Measurements from ENCODE around the gene TBRG1. TPM values are rescaled to one million over a fixed set of nuclear protein-coding genes. Genes with fewer than 3 reads are reported as not detected.

TBRG1 gene
- total RNA-seq, 3 donors from 2014 or later = 34.7 to 49.0 (median 34.9) TPM

- TF ChIP-seq POLR2A (IDR thresholded peaks at IDR 0.05) (no peak), CTCF (IDR thresholded peaks at IDR 0.05) (no peak), POLR2AphosphoS5 (IDR thresholded peaks at IDR 0.05) (no peak)
- H3K27me3 ChIP-seq = no peaks in the 10 kb centered on the region
- intact Hi-C loops (cut with DNase I; ENCODE audit: low total_unique reads) = no loop called here
These were observed 16.9 kb upstream of the TBRG1 start for GRCh38 chr11:124605719-124606118.

DNA sequence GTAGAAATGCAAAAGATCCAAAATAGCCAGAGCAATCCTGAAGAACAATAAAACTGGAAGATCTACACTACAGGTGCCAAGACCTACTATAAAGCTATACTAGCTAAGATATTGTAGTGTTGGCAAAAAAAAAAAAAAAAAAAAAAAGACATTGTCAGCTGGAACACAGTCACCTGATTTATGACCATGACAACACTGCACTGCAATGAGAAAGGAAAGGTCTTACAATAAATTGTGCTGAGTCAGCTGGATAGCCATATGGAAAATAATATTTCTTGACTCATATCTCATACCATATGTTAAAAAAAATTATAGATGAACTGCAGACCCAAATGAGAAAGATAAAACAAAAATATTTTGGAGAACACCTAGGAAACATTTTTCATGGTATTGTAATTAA, 14.5 kb upstream of the TBRG1 start:
- Histone ChIP-seq H3K27me3 (no peaks in the 10 kb centered on the region), H3K9me3 (no peaks in the 10 kb centered on the region), H3K4me1 (no peaks in the 10 kb centered on the region), H3K4me3 (no peak overlapping the region), H3K36me3 (no peaks in the 10 kb centered on the region), H3K27ac (no peak overlapping the region)
- TF ChIP-seq CTCF (IDR thresholded peaks at IDR 0.05) (no peak), POLR2A (IDR thresholded peaks at IDR 0.05) (no peak), POLR2AphosphoS5 (IDR thresholded peaks at IDR 0.05) (no peak)
- DNase-seq (ENCODE audit: low spot score in 2 of 2) = no peak
- intact Hi-C loops (cut with DNase I; ENCODE audit: low total_unique reads) = no loop called here

More at GRCh38 chr11:124605719-124606118, 16.9 kb upstream of the TBRG1 start:
- H3K27ac ChIP-seq = no peak overlapping the region
- H3K9me3 ChIP-seq = no peaks in the 10 kb centered on the region
- no peak for DNase-seq (ENCODE audit: low spot score in 2 of 2)
- no peaks in the 10 kb centered on the region for H3K4me1 ChIP-seq
- H3K4me3 ChIP-seq = no peak overlapping the region
- H3K36me3 ChIP-seq = no peaks in the 10 kb centered on the region

DNA sequence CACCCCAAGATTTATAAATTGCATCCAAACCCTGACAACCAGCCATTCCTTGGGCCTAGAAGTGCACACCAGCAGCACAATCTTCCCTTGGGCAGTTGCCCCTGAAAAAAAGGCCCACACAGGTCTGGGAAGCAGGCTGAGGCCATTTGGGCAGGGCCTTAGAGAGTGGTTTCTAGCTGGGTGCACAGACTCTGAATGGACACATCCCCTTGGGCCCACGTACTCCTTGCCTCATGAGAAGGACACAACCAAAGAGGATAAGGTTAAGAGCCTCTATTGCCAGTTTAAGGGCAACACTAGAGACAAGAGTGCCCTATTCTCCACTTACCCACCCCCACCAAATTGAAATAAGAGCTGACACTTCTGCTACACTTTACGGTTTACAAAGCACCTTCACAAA, 12.4 kb upstream of the TBRG1 start:
- intact Hi-C loops (cut with DNase I; ENCODE audit: low total_unique reads) = no loop called here
- Histone ChIP-seq H3K36me3 (no peaks in the 10 kb centered on the region), H3K9me3 (no peaks in the 10 kb centered on the region), H3K27me3 (peaks cover 0 to 7% of the 10 kb centered on the region in 2 donors), H3K4me1 (no peaks in the 10 kb centered on the region), H3K4me3 (no peak overlapping the region), H3K27ac (no peak overlapping the region)
- TF ChIP-seq POLR2AphosphoS5 (IDR thresholded peaks at IDR 0.05) (no peak), POLR2A (IDR thresholded peaks at IDR 0.05) (no peak), CTCF (IDR thresholded peaks at IDR 0.05) (no peak)
- no peak for DNase-seq (ENCODE audit: low spot score in 2 of 2)

DNA sequence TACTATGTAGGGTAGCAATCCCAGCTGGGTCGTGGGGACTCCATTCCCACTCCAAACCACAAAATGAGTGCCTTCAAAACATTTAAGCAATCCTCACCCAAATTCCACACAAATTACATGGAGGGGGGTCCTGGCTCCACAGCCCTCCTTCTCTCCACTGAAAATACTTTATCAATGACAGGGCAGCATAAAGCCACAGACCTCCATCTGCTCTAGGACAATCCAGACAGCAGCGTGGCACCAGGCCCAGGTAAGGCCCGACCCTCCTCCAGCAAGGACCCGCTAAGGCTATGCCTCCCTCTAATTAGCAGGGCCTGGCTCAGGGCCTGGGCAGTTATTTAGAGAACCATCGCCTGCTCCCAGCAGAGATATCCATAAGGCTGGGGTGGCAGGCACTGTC, 11.6 kb upstream of the TBRG1 start, which contains the start of gene PANX3:
Gene PANX3 (plus strand): TSS at position 365 of the 400 bp plus-strand sequence. CDS start 129 bp downstream, outside the sequence.
- Histone ChIP-seq H3K27ac (no peak within 1 kb of the TSS), H3K4me3 (no peak within 1 kb of the TSS), H3K36me3 (no peaks in the 10 kb centered on the region), H3K9me3 (no peaks in the 10 kb centered on the region), H3K27me3 (peaks cover 0 to 9% of the 10 kb centered on the region in 2 donors), H3K4me1 (no peaks in the 10 kb centered on the region)
- DNase-seq (ENCODE audit: low spot score in 2 of 2) = no peak
- TF ChIP-seq POLR2A (IDR thresholded peaks at IDR 0.05) (no peak), POLR2AphosphoS5 (IDR thresholded peaks at IDR 0.05) (no peak), CTCF (IDR thresholded peaks at IDR 0.05) (no peak)
- intact Hi-C loops (cut with DNase I; ENCODE audit: low total_unique reads) = no loop called here

GRCh38 chr11:124612045-124612444, 10.6 kb upstream of the TBRG1 start:
- intact Hi-C loops (cut with DNase I; ENCODE audit: low total_unique reads) = no loop called here
- Histone ChIP-seq H3K9me3 (no peaks in the 10 kb centered on the region), H3K27me3 (peaks cover 0 to 9% of the 10 kb centered on the region in 2 donors), H3K27ac (no peak overlapping the region), H3K4me1 (no peaks in the 10 kb centered on the region), H3K36me3 (no peaks in the 10 kb centered on the region), H3K4me3 (no peak overlapping the region)
- no peak for TF ChIP-seq POLR2A (IDR thresholded peaks at IDR 0.05)
- no peak for TF ChIP-seq POLR2AphosphoS5 (IDR thresholded peaks at IDR 0.05)
- no peak for TF ChIP-seq CTCF (IDR thresholded peaks at IDR 0.05)
- no peak for DNase-seq (ENCODE audit: low spot score in 2 of 2)

Data from breast epithelium (tissue), 4 donors.